ENCODE results near the gene MOB3C.
"Not testable (repeated sequence)": the region's sequence is repeated elsewhere in the genome, so short reads cannot be mapped to it uniquely, and the experiment has no call there.

The MOB3C gene

GRCh38 chr1:46616277-46617107 is at the start of gene MOB3C:
TSS of gene MOB3C (minus strand) at chr1:46616811. CDS start at chr1:46613321, 3,490 bp downstream.
- Histone ChIP-seq H3K27me3 (replicated peaks) (no peaks in the 10 kb centered on the region), H3K4me3 (ENCODE audit: low read depth, low read length) (peak within 1 kb of the TSS; percentile 83), H3K36me3 (replicated peaks) (no peaks in the 10 kb centered on the region), H3K27ac (peak within 1 kb of the TSS; percentile 63)
- TF ChIP-seq CTCF (IDR thresholded peaks at IDR 0.05; ENCODE audit: low read depth, low read length, missing control alignments): no peak
- in situ Hi-C loops (cut with HindIII; ENCODE audit: low pct_ligation_motif_present, low sequenced_read_pairs): no loop called here
- DNase-seq: peak; percentile 66

- Histone ChIP-seq H3K27ac (no peak overlapping the region), H3K36me3 (replicated peaks) (no peaks in the 10 kb centered on the region), H3K27me3 (replicated peaks) (no peaks in the 10 kb centered on the region), H3K4me3 (ENCODE audit: low read depth, low read length) (no peak overlapping the region)
- no peak for TF ChIP-seq CTCF (IDR thresholded peaks at IDR 0.05; ENCODE audit: low read depth, low read length, missing control alignments)
- DNase-seq: no peak
- in situ Hi-C loops (cut with HindIII; ENCODE audit: low pct_ligation_motif_present, low sequenced_read_pairs): no loop called here
Measured at GRCh38 chr1:46665983-46666382, 49.4 kb upstream of the MOB3C start.

- in situ Hi-C loops (cut with HindIII; ENCODE audit: low pct_ligation_motif_present, low sequenced_read_pairs); H3K27ac ChIP-seq; H3K4me3 ChIP-seq (ENCODE audit: low read depth, low read length); H3K27me3 ChIP-seq (replicated peaks); H3K36me3 ChIP-seq (replicated peaks); DNase-seq: not testable (repeated sequence)
Measured at GRCh38 chr1:46662919-46663318, 46.3 kb upstream of the MOB3C start.

- H3K4me3 ChIP-seq (ENCODE audit: low read depth, low read length); in situ Hi-C loops (cut with HindIII; ENCODE audit: low pct_ligation_motif_present, low sequenced_read_pairs); H3K36me3 ChIP-seq (replicated peaks); H3K27me3 ChIP-seq (replicated peaks); DNase-seq; H3K27ac ChIP-seq: not testable (repeated sequence)
Measured at GRCh38 chr1:46660116-46660515, 43.5 kb upstream of the MOB3C start.

GRCh38 chr1:46659307-46659870 is 42.8 kb upstream of the MOB3C start:
- in situ Hi-C loops (cut with HindIII; ENCODE audit: low pct_ligation_motif_present, low sequenced_read_pairs): no loop called here
- Histone ChIP-seq H3K27me3 (replicated peaks) (no peaks in the 10 kb centered on the region), H3K36me3 (replicated peaks) (peaks cover 10% of the 10 kb centered on the region), H3K27ac (no peak overlapping the region), H3K4me3 (ENCODE audit: low read depth, low read length) (no peak overlapping the region)
- DNase-seq: no peak
- no peak for TF ChIP-seq CTCF (IDR thresholded peaks at IDR 0.05; ENCODE audit: low read depth, low read length, missing control alignments)

- DNase-seq: no peak
- no peak for TF ChIP-seq CTCF (IDR thresholded peaks at IDR 0.05; ENCODE audit: low read depth, low read length, missing control alignments)
- in situ Hi-C loops (cut with HindIII; ENCODE audit: low pct_ligation_motif_present, low sequenced_read_pairs): no loop called here
- no peak overlapping the region for H3K27ac ChIP-seq
- H3K27me3 ChIP-seq (replicated peaks): no peaks in the 10 kb centered on the region
- H3K4me3 ChIP-seq (ENCODE audit: low read depth, low read length): no peak overlapping the region
- H3K36me3 ChIP-seq (replicated peaks): peaks cover 10% of the 10 kb centered on the region
Measured at GRCh38 chr1:46657775-46658174, 41.2 kb upstream of the MOB3C start.
